ENCODE results near the gene SCCPDH.
"Not testable (repeated sequence)": the region's sequence is repeated elsewhere in the genome, so short reads cannot be mapped to it uniquely, and the experiment has no call there.

SCCPDH gene

GRCh38 chr1:246727594-246727993 is 3.4 kb downstream of the SCCPDH start:
- peaks cover 4% of the 10 kb centered on the region; the same call in 1 of the 2 replicates for H3K4me1 ChIP-seq (ENCODE audit: control insufficient read depth, insufficient read depth, low read length)
- H3K27ac ChIP-seq (ENCODE audit: low read depth, low read length), result no peak overlapping the region
- peaks cover 40% of the 10 kb centered on the region for H3K36me3 ChIP-seq (ENCODE audit: control insufficient read depth, insufficient read depth, low read length)
- no peak overlapping the region for H3K9ac ChIP-seq (ENCODE audit: low read length)
- H3K9me3 ChIP-seq (ENCODE audit: control insufficient read depth, insufficient read depth, low read depth, low read length), result peaks cover 32% of the 10 kb centered on the region
- H3K27me3 ChIP-seq (ENCODE audit: control insufficient read depth, insufficient read depth, low read length), result peaks cover 21% of the 10 kb centered on the region
- no peak overlapping the region for H3K4me3 ChIP-seq (ENCODE audit: low read depth, low read length)

- no peak overlapping the region for H3K4me3 ChIP-seq (ENCODE audit: low read depth, low read length)
- H3K9ac ChIP-seq (ENCODE audit: low read length), result no peak overlapping the region
- H3K27me3 ChIP-seq (ENCODE audit: control insufficient read depth, insufficient read depth, low read length), result peaks cover 21% of the 10 kb centered on the region
- peaks cover 4% of the 10 kb centered on the region; the same call in 1 of the 2 replicates for H3K4me1 ChIP-seq (ENCODE audit: control insufficient read depth, insufficient read depth, low read length)
- H3K27ac ChIP-seq (ENCODE audit: low read depth, low read length), result no peak overlapping the region
- peaks cover 40% of the 10 kb centered on the region for H3K36me3 ChIP-seq (ENCODE audit: control insufficient read depth, insufficient read depth, low read length)
- H3K9me3 ChIP-seq (ENCODE audit: control insufficient read depth, insufficient read depth, low read depth, low read length), result peaks cover 32% of the 10 kb centered on the region
These were observed 4.1 kb downstream of the SCCPDH start for GRCh38 chr1:246728311-246728710.

- Histone ChIP-seq H3K36me3 (ENCODE audit: control insufficient read depth, insufficient read depth, low read length) (peaks cover 40% of the 10 kb centered on the region), H3K9me3 (ENCODE audit: control insufficient read depth, insufficient read depth, low read depth, low read length) (peaks cover 32% of the 10 kb centered on the region), H3K27me3 (ENCODE audit: control insufficient read depth, insufficient read depth, low read length) (peaks cover 16% of the 10 kb centered on the region)
- not testable (repeated sequence) for H3K9ac ChIP-seq (ENCODE audit: low read length); H3K27ac ChIP-seq (ENCODE audit: low read depth, low read length); H3K4me1 ChIP-seq (ENCODE audit: control insufficient read depth, insufficient read depth, low read length); H3K4me3 ChIP-seq (ENCODE audit: low read depth, low read length)
These were observed 4.8 kb downstream of the SCCPDH start for GRCh38 chr1:246729040-246729439.

- Histone ChIP-seq H3K36me3 (ENCODE audit: control insufficient read depth, insufficient read depth, low read length) (peaks cover 42% of the 10 kb centered on the region), H3K9ac (ENCODE audit: low read length) (no peak overlapping the region), H3K27ac (ENCODE audit: low read depth, low read length) (no peak overlapping the region), H3K4me1 (ENCODE audit: control insufficient read depth, insufficient read depth, low read length) (no peaks in the 10 kb centered on the region), H3K9me3 (ENCODE audit: control insufficient read depth, insufficient read depth, low read depth, low read length) (peaks cover 32% of the 10 kb centered on the region), H3K27me3 (ENCODE audit: control insufficient read depth, insufficient read depth, low read length) (no peaks in the 10 kb centered on the region), H3K4me3 (ENCODE audit: low read depth, low read length) (no peak overlapping the region)
These were observed 6.6 kb downstream of the SCCPDH start for GRCh38 chr1:246730839-246731238.

GRCh38 chr1:246731873-246732272 is 7.7 kb downstream of the SCCPDH start:
- H3K4me1 ChIP-seq (ENCODE audit: control insufficient read depth, insufficient read depth, low read length); H3K9ac ChIP-seq (ENCODE audit: low read length); H3K27me3 ChIP-seq (ENCODE audit: control insufficient read depth, insufficient read depth, low read length); H3K27ac ChIP-seq (ENCODE audit: low read depth, low read length); H3K4me3 ChIP-seq (ENCODE audit: low read depth, low read length): not testable (repeated sequence)
- Histone ChIP-seq H3K36me3 (ENCODE audit: control insufficient read depth, insufficient read depth, low read length) (peaks cover 49% of the 10 kb centered on the region), H3K9me3 (ENCODE audit: control insufficient read depth, insufficient read depth, low read depth, low read length) (peaks cover 29% of the 10 kb centered on the region)

GRCh38 chr1:246733704-246734103 is 9.5 kb downstream of the SCCPDH start:
- Histone ChIP-seq H3K27me3 (ENCODE audit: control insufficient read depth, insufficient read depth, low read length) (no peaks in the 10 kb centered on the region), H3K9me3 (ENCODE audit: control insufficient read depth, insufficient read depth, low read depth, low read length) (peaks cover 14% of the 10 kb centered on the region), H3K36me3 (ENCODE audit: control insufficient read depth, insufficient read depth, low read length) (peaks cover 38% of the 10 kb centered on the region), H3K27ac (ENCODE audit: low read depth, low read length) (no peak overlapping the region), H3K9ac (ENCODE audit: low read length) (no peak overlapping the region), H3K4me3 (ENCODE audit: low read depth, low read length) (no peak overlapping the region), H3K4me1 (ENCODE audit: control insufficient read depth, insufficient read depth, low read length) (no peaks in the 10 kb centered on the region)

- H3K9me3 ChIP-seq (ENCODE audit: control insufficient read depth, insufficient read depth, low read depth, low read length), result peaks cover 8% of the 10 kb centered on the region
- no peaks in the 10 kb centered on the region for H3K4me1 ChIP-seq (ENCODE audit: control insufficient read depth, insufficient read depth, low read length)
- H3K27me3 ChIP-seq (ENCODE audit: control insufficient read depth, insufficient read depth, low read length), result no peaks in the 10 kb centered on the region
- no peak overlapping the region for H3K4me3 ChIP-seq (ENCODE audit: low read depth, low read length)
- H3K9ac ChIP-seq (ENCODE audit: low read length), result no peak overlapping the region
- no peak overlapping the region for H3K27ac ChIP-seq (ENCODE audit: low read depth, low read length)
- peaks cover 35% of the 10 kb centered on the region for H3K36me3 ChIP-seq (ENCODE audit: control insufficient read depth, insufficient read depth, low read length)
These were observed 10.7 kb downstream of the SCCPDH start for GRCh38 chr1:246734866-246735265.

GRCh38 chr1:246735735-246736134 is 11.5 kb downstream of the SCCPDH start:
- Histone ChIP-seq H3K9ac (ENCODE audit: low read length) (no peak overlapping the region), H3K27ac (ENCODE audit: low read depth, low read length) (no peak overlapping the region), H3K4me1 (ENCODE audit: control insufficient read depth, insufficient read depth, low read length) (no peaks in the 10 kb centered on the region), H3K27me3 (ENCODE audit: control insufficient read depth, insufficient read depth, low read length) (no peaks in the 10 kb centered on the region), H3K4me3 (ENCODE audit: low read depth, low read length) (no peak overlapping the region), H3K9me3 (ENCODE audit: control insufficient read depth, insufficient read depth, low read depth, low read length) (no peaks in the 10 kb centered on the region), H3K36me3 (ENCODE audit: control insufficient read depth, insufficient read depth, low read length) (peaks cover 27% of the 10 kb centered on the region)

GRCh38 chr1:246742396-246742795 is 18.2 kb downstream of the SCCPDH start:
- Histone ChIP-seq H3K27me3 (ENCODE audit: control insufficient read depth, insufficient read depth, low read length) (no peaks in the 10 kb centered on the region), H3K9ac (ENCODE audit: low read length) (no peak overlapping the region), H3K27ac (ENCODE audit: low read depth, low read length) (no peak overlapping the region), H3K36me3 (ENCODE audit: control insufficient read depth, insufficient read depth, low read length) (peaks cover 9% of the 10 kb centered on the region), H3K9me3 (ENCODE audit: control insufficient read depth, insufficient read depth, low read depth, low read length) (no peaks in the 10 kb centered on the region), H3K4me1 (ENCODE audit: control insufficient read depth, insufficient read depth, low read length) (no peaks in the 10 kb centered on the region), H3K4me3 (ENCODE audit: low read depth, low read length) (no peak overlapping the region)

- H3K36me3 ChIP-seq (ENCODE audit: control insufficient read depth, insufficient read depth, low read length); H3K4me1 ChIP-seq (ENCODE audit: control insufficient read depth, insufficient read depth, low read length); H3K4me3 ChIP-seq (ENCODE audit: low read depth, low read length); H3K27ac ChIP-seq (ENCODE audit: low read depth, low read length); H3K27me3 ChIP-seq (ENCODE audit: control insufficient read depth, insufficient read depth, low read length); H3K9ac ChIP-seq (ENCODE audit: low read length); H3K9me3 ChIP-seq (ENCODE audit: control insufficient read depth, insufficient read depth, low read depth, low read length): not testable (repeated sequence)
These were observed 21.9 kb downstream of the SCCPDH start for GRCh38 chr1:246746155-246746554.

- Histone ChIP-seq H3K36me3 (ENCODE audit: control insufficient read depth, insufficient read depth, low read length) (peaks cover 5% of the 10 kb centered on the region; the same call in 1 of the 2 replicates), H3K9ac (ENCODE audit: low read length) (no peak overlapping the region), H3K27me3 (ENCODE audit: control insufficient read depth, insufficient read depth, low read length) (no peaks in the 10 kb centered on the region), H3K4me1 (ENCODE audit: control insufficient read depth, insufficient read depth, low read length) (no peaks in the 10 kb centered on the region; the same call in 1 of the 2 replicates), H3K27ac (ENCODE audit: low read depth, low read length) (no peak overlapping the region), H3K4me3 (ENCODE audit: low read depth, low read length) (no peak overlapping the region), H3K9me3 (ENCODE audit: control insufficient read depth, insufficient read depth, low read depth, low read length) (no peaks in the 10 kb centered on the region)
These were observed 23.8 kb downstream of the SCCPDH start for GRCh38 chr1:246748006-246748405.

GRCh38 chr1:246748867-246749266 is 24.7 kb downstream of the SCCPDH start:
- Histone ChIP-seq H3K4me3 (ENCODE audit: low read depth, low read length) (no peak overlapping the region), H3K9ac (ENCODE audit: low read length) (no peak overlapping the region)

More at GRCh38 chr1:246748867-246749266, 24.7 kb downstream of the SCCPDH start:
- H3K27me3 ChIP-seq (ENCODE audit: control insufficient read depth, insufficient read depth, low read length), result no peaks in the 10 kb centered on the region
- H3K27ac ChIP-seq (ENCODE audit: low read depth, low read length), result no peak overlapping the region
- H3K9me3 ChIP-seq (ENCODE audit: control insufficient read depth, insufficient read depth, low read depth, low read length), result no peaks in the 10 kb centered on the region
- H3K4me1 ChIP-seq (ENCODE audit: control insufficient read depth, insufficient read depth, low read length), result no peaks in the 10 kb centered on the region; the same call in 1 of the 2 replicates
- H3K36me3 ChIP-seq (ENCODE audit: control insufficient read depth, insufficient read depth, low read length), result peaks cover 5% of the 10 kb centered on the region; the same call in 1 of the 2 replicates

All from HUES6 (cell line).